Measurements from ENCODE around the gene TUBB1.

TUBB1 gene

DNA sequence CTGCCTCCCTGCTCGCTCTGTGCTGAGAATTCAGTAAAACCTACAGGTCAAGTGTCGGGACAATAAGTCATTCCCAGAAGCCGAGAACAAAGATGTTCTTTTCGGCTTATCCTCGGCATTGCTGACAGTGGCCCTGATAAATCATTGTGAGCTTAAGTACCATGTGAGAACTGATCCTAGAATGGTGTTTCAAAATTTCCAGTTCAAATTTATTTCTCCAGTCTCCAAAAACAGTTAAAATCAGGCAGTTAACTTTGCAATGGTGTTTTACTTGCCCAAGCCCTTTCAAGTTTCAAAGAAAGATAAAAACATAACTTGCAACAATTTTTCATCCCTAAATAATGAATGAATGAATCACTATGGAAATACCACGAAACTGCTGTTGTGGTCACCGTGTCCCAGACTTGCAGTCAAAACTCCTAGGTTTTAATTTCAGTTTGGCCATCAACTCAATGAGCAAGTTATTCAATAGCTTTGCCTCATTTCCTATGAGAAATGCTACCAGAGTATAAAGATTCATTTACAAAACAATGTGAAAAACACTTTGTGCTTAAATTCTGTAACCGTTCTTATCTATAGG, 8.6 kb downstream of the TUBB1 start (continued):
- TF ChIP-seq, protein P1, sequence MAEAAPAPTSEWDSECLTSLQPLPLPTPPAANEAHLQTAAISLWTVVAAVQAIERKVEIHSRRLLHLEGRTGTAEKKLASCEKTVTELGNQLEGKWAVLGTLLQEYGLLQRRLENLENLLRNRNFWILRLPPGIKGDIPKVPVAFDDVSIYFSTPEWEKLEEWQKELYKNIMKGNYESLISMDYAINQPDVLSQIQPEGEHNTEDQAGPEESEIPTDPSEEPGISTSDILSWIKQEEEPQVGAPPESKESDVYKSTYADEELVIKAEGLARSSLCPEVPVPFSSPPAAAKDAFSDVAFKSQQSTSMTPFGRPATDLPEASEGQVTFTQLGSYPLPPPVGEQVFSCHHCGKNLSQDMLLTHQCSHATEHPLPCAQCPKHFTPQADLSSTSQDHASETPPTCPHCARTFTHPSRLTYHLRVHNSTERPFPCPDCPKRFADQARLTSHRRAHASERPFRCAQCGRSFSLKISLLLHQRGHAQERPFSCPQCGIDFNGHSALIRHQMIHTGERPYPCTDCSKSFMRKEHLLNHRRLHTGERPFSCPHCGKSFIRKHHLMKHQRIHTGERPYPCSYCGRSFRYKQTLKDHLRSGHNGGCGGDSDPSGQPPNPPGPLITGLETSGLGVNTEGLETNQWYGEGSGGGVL (tag by site-specific recombination; IDR thresholded peaks at IDR 0.05): no peak
- TF ChIP-seq, protein P2, sequence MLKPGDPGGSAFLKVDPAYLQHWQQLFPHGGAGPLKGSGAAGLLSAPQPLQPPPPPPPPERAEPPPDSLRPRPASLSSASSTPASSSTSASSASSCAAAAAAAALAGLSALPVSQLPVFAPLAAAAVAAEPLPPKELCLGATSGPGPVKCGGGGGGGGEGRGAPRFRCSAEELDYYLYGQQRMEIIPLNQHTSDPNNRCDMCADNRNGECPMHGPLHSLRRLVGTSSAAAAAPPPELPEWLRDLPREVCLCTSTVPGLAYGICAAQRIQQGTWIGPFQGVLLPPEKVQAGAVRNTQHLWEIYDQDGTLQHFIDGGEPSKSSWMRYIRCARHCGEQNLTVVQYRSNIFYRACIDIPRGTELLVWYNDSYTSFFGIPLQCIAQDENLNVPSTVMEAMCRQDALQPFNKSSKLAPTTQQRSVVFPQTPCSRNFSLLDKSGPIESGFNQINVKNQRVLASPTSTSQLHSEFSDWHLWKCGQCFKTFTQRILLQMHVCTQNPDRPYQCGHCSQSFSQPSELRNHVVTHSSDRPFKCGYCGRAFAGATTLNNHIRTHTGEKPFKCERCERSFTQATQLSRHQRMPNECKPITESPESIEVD (tag by site-specific recombination; IDR thresholded peaks at IDR 0.05): 0 out of 2 replicates have a peak, but pooled peaks have one; percentile 31

DNA sequence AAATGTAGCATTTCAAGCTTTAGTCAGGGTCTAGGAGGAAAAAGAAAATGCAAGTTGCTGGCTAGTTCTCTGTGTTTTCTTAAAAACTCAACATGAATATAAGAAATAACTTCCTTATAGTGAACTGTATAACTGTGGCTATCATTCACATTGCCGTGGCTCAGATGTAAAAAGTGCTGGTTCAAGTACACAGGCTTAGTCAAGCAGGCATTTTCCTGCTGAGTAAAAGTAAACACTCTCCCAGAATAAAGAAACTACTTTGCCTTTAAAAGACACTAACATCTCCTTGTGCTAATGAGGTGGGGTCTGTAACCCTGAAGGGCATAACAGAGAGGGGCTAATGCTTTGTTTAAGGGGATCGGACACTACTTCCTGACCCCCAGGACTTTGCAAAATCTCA, 9.6 kb downstream of the TUBB1 start:
- CTCF ChIA-PET: no interaction called here
- no peak overlapping the region for H3K27ac ChIP-seq (ENCODE audit: extremely low read depth, low read depth, low read length)
- TF ChIP-seq YY1 (tag by site-specific recombination; IDR thresholded peaks at IDR 0.05) (no peak), PRDM1 (tag by site-specific recombination; IDR thresholded peaks at IDR 0.05) (0 out of 2 replicates have a peak, but pooled peaks have one; percentile 36), ZNF302 (tag by site-specific recombination; IDR thresholded peaks at IDR 0.05; ENCODE audit: low read depth) (no peak), ZNF558 (tag by site-specific recombination; IDR thresholded peaks at IDR 0.05) (no peak)
- TF ChIP-seq, protein P3, sequence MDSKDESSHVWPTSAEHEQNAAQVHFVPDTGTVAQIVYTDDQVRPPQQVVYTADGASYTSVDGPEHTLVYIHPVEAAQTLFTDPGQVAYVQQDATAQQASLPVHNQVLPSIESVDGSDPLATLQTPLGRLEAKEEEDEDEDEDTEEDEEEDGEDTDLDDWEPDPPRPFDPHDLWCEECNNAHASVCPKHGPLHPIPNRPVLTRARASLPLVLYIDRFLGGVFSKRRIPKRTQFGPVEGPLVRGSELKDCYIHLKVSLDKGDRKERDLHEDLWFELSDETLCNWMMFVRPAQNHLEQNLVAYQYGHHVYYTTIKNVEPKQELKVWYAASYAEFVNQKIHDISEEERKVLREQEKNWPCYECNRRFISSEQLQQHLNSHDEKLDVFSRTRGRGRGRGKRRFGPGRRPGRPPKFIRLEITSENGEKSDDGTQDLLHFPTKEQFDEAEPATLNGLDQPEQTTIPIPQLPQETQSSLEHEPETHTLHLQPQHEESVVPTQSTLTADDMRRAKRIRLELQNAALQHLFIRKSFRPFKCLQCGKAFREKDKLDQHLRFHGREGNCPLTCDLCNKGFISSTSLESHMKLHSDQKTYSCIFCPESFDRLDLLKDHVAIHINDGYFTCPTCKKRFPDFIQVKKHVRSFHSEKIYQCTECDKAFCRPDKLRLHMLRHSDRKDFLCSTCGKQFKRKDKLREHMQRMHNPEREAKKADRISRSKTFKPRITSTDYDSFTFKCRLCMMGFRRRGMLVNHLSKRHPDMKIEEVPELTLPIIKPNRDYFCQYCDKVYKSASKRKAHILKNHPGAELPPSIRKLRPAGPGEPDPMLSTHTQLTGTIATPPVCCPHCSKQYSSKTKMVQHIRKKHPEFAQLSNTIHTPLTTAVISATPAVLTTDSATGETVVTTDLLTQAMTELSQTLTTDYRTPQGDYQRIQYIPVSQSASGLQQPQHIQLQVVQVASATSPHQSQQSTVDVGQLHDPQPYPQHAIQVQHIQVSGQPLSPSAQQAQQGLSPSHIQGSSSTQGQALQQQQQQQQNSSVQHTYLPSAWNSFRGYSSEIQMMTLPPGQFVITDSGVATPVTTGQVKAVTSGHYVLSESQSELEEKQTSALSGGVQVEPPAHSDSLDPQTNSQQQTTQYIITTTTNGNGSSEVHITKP (tag by site-specific recombination; IDR thresholded peaks at IDR 0.05): no peak
- H3K4me3 ChIP-seq (ENCODE audit: low read depth, low read length): no peak overlapping the region
- no peaks in the 10 kb centered on the region for H3K9me3 ChIP-seq (ENCODE audit: control insufficient read depth, insufficient read depth, low read depth, low read length)
- H3K36me3 ChIP-seq (ENCODE audit: control insufficient read depth in 2 of 2, insufficient read depth in 1 of 2, low read length in 2 of 2): peaks cover 4 to 77% of the 10 kb centered on the region in 2 experiments
- POLR2A ChIA-PET: interaction anchor here (0.9 kb wide), 1 partner anchor 137 kb away, joined by 3 read pairs; no protein-coding TSS in a partner anchor
- peaks cover 7% of the 10 kb centered on the region; the same call in 1 of the 2 replicates for H3K4me1 ChIP-seq (ENCODE audit: control insufficient read depth, insufficient read depth, low read length)

DNA sequence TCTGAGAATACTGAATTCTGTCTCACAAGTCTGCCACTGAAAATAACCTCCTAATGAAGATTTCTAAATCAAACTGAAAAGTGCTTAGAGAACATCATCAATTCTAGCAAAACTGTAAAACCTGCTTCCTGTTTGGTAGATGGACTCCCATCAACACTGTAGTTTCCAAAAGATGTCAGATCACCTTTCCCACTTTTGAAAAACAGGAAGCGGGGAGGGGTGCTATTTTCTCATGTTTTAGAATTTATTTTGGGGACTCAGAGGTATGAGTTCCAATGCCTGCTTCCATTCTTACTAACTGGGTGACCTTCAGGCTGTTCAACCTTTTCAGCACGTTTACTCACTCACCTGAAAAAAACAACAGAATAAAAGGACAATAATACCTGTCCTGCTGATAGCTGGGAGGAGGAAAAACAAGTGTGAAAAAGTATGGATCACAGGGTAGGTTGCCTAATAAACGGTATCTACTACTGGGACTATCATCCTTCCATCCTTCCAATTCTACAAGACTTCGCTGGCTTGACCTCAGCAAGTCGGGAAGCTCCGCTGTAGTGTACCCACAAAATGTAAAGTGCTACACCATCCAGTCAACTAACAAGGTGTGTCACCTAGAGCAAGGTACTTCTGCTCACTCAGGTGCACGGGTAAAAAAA, 11.8 kb downstream of the TUBB1 start:
- TF ChIP-seq ZNF133 (tag by site-specific recombination; IDR thresholded peaks at IDR 0.05) (no peak), ZNF174 (tag by site-specific recombination; IDR thresholded peaks at IDR 0.05) (no peak), ZNF560 (tag by site-specific recombination; IDR thresholded peaks at IDR 0.05; ENCODE audit: borderline replicate concordance) (no peak), ZNF248 (tag by site-specific recombination; IDR thresholded peaks at IDR 0.05) (no peak), ZNF239 (tag by site-specific recombination; IDR thresholded peaks at IDR 0.05) (no peak), ZNF658 (tag by site-specific recombination; IDR thresholded peaks at IDR 0.05) (no peak)
- TF ChIP-seq, protein P4, sequence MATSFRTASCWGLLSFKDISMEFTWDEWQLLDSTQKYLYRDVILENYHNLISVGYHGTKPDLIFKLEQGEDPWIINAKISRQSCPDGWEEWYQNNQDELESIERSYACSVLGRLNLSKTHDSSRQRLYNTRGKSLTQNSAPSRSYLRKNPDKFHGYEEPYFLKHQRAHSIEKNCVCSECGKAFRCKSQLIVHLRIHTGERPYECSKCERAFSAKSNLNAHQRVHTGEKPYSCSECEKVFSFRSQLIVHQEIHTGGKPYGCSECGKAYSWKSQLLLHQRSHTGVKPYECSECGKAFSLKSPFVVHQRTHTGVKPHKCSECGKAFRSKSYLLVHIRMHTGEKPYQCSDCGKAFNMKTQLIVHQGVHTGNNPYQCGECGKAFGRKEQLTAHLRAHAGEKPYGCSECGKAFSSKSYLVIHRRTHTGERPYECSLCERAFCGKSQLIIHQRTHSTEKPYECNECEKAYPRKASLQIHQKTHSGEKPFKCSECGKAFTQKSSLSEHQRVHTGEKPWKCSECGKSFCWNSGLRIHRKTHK (tag by site-specific recombination; IDR thresholded peaks at IDR 0.05): no peak
- H3K36me3 ChIP-seq (ENCODE audit: control insufficient read depth in 2 of 2, insufficient read depth in 1 of 2, low read length in 2 of 2): peaks cover 9 to 77% of the 10 kb centered on the region in 2 experiments
- peaks cover 7% of the 10 kb centered on the region; the same call in 1 of the 2 replicates for H3K4me1 ChIP-seq (ENCODE audit: control insufficient read depth, insufficient read depth, low read length)
- no peak overlapping the region for H3K27ac ChIP-seq (ENCODE audit: extremely low read depth, low read depth, low read length)
- peak overlapping the region; percentile 95 for H3K4me3 ChIP-seq (ENCODE audit: low read depth, low read length)
- no peaks in the 10 kb centered on the region for H3K9me3 ChIP-seq (ENCODE audit: control insufficient read depth, insufficient read depth, low read depth, low read length)
- ChIA-PET POLR2A (interaction anchor here (1.5 to 2.2 kb wide), 6 partner anchors 11 to 380 kb away, joined by 6 to 28 read pairs (median 10); partner anchors contain the start of genes PRELID3B, STX16 and TUBB1), CTCF (interaction anchor here (0.9 to 1.1 kb wide), 2 partner anchors 163 to 425 kb away, joined by 3 read pairs; no protein-coding TSS in a partner anchor)
